SU-DHL-6 (cell line): ENCODE data around the gene RIMBP2.

Experiments
- H2AFZ ChIP-seq: fragments of 200-600 bp; sonication (generic); 2 replicates; pipeline ENCODE4 v1.6.1; 2014; ENCODE audit warnings: low read depth, mild to moderate bottlenecking, moderate library complexity, mixed read lengths, antibody characterized with exemption, low read length; ENCODE audit not compliant: severe bottlenecking
- H3F3A ChIP-seq: fragments of 200-600 bp; shearing (Covaris generic); 2 replicates; pipeline ENCODE4 v1.6.0; 2016; ENCODE audit warnings: antibody characterized with exemption, mild to moderate bottlenecking; ENCODE audit not compliant: insufficient read depth
- H3K27ac ChIP-seq: fragments of 200-600 bp; sonication (generic); 2 replicates; pipeline ENCODE4 v1.5.1; 2016; ENCODE audit warnings: low read depth, mild to moderate bottlenecking, low read length, moderate library complexity, mixed read lengths
- H3K27me3 ChIP-seq: fragments of 200-600 bp; sonication (generic), shearing (Covaris generic); 2 replicates; pipeline ENCODE4 v1.6.0; 2014; ENCODE audit warnings: mild to moderate bottlenecking, low read length
- H3K36me3 ChIP-seq: fragments of 200-600 bp; sonication (generic); 2 replicates; pipeline ENCODE4 v1.6.1; 2014; ENCODE audit warnings: mild to moderate bottlenecking, low read length, mixed read lengths
- H3K4me2 ChIP-seq: fragments of 300-600, 200-600 bp; shearing (Covaris generic), sonication (generic); 2 replicates; pipeline ENCODE4 v1.6.0; 2014; ENCODE audit warnings: low read length, low read depth, mild to moderate bottlenecking; ENCODE audit not compliant: poor library complexity, severe bottlenecking
- H3K4me3 ChIP-seq: fragments of 200-600 bp; sonication (generic); 2 replicates; pipeline ENCODE4 v1.5.1; 2014; ENCODE audit warnings: antibody characterized with exemption, low read length, mild to moderate bottlenecking, mixed read lengths; ENCODE audit not compliant: insufficient read depth, poor library complexity, severe bottlenecking
- H3K79me2 ChIP-seq: fragments of 200-600 bp; sonication (generic); 2 replicates; pipeline ENCODE4 v1.6.1; 2014; ENCODE audit warnings: mild to moderate bottlenecking, low read length, moderate library complexity; ENCODE audit not compliant: insufficient read depth
- H3K9ac ChIP-seq: fragments of 200-600 bp; sonication (generic); 2 replicates; pipeline ENCODE4 v1.7.0; 2014; ENCODE audit warnings: mild to moderate bottlenecking, low read length
- H3K9me2 ChIP-seq: fragments of 200-600 bp; sonication (generic); replicated peaks from 2 replicates; pipeline ENCODE4 v1.6.1; 2014; ENCODE audit warnings: low read length; ENCODE audit not compliant: insufficient read depth
- H3K9me3 ChIP-seq: fragments of 200-600 bp; sonication (generic); 2 replicates; pipeline ENCODE4 v1.6.1; 2014; ENCODE audit warnings: low read length, mixed read lengths; ENCODE audit not compliant: insufficient read depth
- H4K20me1 ChIP-seq: fragments of 200-600 bp; sonication (generic); 2 replicates; pipeline ENCODE4 v1.6.1; 2014; ENCODE audit warnings: low read depth, mild to moderate bottlenecking, antibody characterized with exemption, low read length, moderate library complexity, mixed read lengths
- CTCF ChIP-seq: fragments of 200-600 bp; sonication (generic); IDR thresholded peaks from one replicate; pipeline ENCODE4 v1.5.1; 2017; ENCODE audit warnings: antibody characterized with exemption, mild to moderate bottlenecking, low read length, moderate library complexity; ENCODE audit not compliant: insufficient read depth, poor library complexity, severe bottlenecking
- EZH2phosphoT487 ChIP-seq: fragments of 200-600 bp; sonication (generic), shearing (Covaris generic); conservative IDR thresholded peaks from 2 replicates; pipeline ENCODE4 v1.6.1; 2018; ENCODE audit warnings: mild to moderate bottlenecking, antibody characterized with exemption, low read length, moderate library complexity, mixed read lengths

RIMBP2 gene

GRCh38 chr12:130704606-130705005, 11.5 kb downstream of the RIMBP2 start:
- Histone ChIP-seq H3K27ac (no peak overlapping the region), H2AFZ (no peak overlapping the region), H3K9me3 (no peaks in the 10 kb centered on the region), H3K9me2 (no peaks in the 10 kb centered on the region), H3K4me3 (no peak overlapping the region), H3K4me2 (no peak overlapping the region), H3F3A (no peaks in the 10 kb centered on the region), H3K79me2 (no peaks in the 10 kb centered on the region), H3K27me3 (no peaks in the 10 kb centered on the region), H4K20me1 (no peaks in the 10 kb centered on the region), H3K9ac (no peak overlapping the region), H3K36me3 (no peaks in the 10 kb centered on the region)
- TF ChIP-seq EZH2phosphoT487 (no peak), CTCF (no peak)

GRCh38 chr12:130703733-130704375, 12.2 kb downstream of the RIMBP2 start:
- Histone ChIP-seq H3K4me3 (no peak overlapping the region), H4K20me1 (no peaks in the 10 kb centered on the region), H3K36me3 (no peaks in the 10 kb centered on the region), H3K79me2 (no peaks in the 10 kb centered on the region), H3K27ac (no peak overlapping the region), H3K9me3 (no peaks in the 10 kb centered on the region), H3K27me3 (no peaks in the 10 kb centered on the region), H3K4me2 (no peak overlapping the region), H2AFZ (no peak overlapping the region), H3K9ac (no peak overlapping the region), H3F3A (no peaks in the 10 kb centered on the region), H3K9me2 (no peaks in the 10 kb centered on the region)
- no peak for TF ChIP-seq CTCF
- TF ChIP-seq EZH2phosphoT487: no peak

GRCh38 chr12:130702966-130703732, 12.9 kb downstream of the RIMBP2 start:
- H3K4me2 ChIP-seq: no peak overlapping the region
- no peaks in the 10 kb centered on the region for H3K9me3 ChIP-seq
- no peak overlapping the region for H3K9ac ChIP-seq
- no peaks in the 10 kb centered on the region for H3K27me3 ChIP-seq
- TF ChIP-seq EZH2phosphoT487: no peak
- no peak for TF ChIP-seq CTCF
- H4K20me1 ChIP-seq: no peaks in the 10 kb centered on the region
- H3K27ac ChIP-seq: no peak overlapping the region
- H3K36me3 ChIP-seq: no peaks in the 10 kb centered on the region
- no peak overlapping the region for H2AFZ ChIP-seq
- H3K79me2 ChIP-seq: no peaks in the 10 kb centered on the region
- no peaks in the 10 kb centered on the region for H3F3A ChIP-seq
- no peak overlapping the region for H3K4me3 ChIP-seq
- H3K9me2 ChIP-seq: no peaks in the 10 kb centered on the region
